Fibroblast of skin of right quadriceps (primary cell): Measurements from ENCODE around the gene ABHD17A.
"Not testable (repeated sequence)": the region's sequence is repeated elsewhere in the genome, so short reads cannot be mapped to it uniquely, and the experiment has no call there.

Experiments used
- DNase-seq: peaks from one replicate; pipeline ENCODE4 v3.0.0-alpha.2; 2013

The ABHD17A gene

GRCh38 chr19:1909761-1910080 is 24.4 kb upstream of the ABHD17A start:
- no peak for DNase-seq

DNA sequence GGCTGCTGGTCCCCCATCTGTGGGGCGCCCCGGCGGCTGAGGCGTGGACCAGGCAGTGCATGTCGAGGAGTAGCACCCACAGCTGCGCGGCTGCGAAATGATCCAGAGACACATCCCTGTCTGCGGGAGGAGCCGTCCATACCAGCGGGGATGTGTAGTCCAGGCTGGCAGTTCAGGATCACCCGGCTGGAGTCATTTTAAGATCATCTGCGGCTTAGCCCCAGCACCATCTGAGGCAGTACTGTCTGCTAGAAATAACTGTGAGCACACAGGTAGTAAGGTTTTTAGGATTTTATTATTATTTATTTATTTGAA is 23.0 kb upstream of the ABHD17A start:
- DNase-seq, result no peak

DNA sequence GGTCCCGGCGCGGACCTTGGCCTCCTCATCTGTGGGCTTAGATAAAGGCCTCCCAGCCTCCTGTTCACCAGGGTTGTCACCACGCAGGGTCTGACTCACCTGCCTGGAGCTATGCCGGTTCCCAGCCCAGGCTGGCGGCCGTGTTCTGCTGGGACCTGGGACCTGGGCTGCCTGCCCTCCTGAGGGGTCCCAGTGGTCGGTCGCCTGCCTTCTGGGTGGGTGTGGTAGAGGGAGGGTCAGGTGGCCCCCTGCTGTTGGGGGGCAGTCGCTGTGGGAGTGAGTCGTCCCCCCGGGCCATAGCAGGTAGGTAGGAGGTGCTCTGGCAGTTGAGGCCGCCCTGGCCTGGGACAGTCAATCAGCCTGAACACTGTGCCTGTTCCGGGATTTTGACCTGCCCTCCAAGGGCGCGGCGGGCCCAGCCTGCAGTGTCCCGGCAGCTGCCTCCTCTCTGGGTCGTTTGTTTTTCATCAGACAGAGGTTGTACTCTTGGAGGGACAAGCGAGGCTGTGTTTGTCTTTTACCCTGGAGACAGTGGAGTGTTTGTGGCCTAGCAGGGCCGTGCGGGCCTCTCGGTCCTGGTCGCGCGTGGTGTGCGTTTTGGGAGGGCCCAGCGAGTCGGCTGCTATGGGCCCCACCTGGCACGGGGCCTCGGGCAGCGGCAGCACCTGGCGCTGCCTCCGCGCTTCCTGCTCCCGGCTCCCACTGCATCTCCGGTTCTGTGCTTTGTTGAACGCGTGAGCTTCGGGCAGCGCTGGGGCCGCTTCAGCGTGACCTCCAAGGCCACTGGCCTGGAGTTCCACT is 22.5 kb upstream of the ABHD17A start:
- DNase-seq, result no peak

DNA sequence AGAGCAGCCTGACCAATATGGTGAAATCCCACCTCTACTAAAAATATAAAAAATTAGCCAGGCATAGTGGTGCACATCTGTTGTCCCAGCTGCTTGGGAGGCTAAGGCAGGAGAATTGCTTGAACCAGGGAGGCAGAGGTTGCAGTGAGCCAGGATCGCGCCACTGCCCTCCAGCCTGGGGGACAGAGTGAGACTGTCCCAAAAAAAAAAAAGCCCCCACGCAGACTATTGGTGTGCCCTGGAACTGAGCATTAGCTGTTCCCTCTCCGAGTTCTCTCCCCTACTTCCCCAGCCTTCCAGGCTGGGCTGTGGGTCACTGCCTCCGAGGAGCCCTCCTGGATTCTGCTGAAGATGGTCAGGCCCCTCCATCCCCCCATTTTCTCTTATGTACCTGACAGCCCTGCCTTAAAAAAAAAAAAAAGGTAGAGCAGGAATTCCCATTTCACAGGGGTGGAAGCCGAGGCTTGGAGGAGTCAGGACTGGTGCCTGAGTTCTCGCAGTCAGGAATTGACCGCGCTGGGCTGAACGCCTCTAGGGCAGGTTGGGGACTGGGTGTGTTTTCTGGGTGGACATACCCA is 21.8 kb upstream of the ABHD17A start:
- DNase-seq, result no peak

- no peak for DNase-seq
Measured at GRCh38 chr19:1905863-1906375, 20.6 kb upstream of the ABHD17A start.

DNA sequence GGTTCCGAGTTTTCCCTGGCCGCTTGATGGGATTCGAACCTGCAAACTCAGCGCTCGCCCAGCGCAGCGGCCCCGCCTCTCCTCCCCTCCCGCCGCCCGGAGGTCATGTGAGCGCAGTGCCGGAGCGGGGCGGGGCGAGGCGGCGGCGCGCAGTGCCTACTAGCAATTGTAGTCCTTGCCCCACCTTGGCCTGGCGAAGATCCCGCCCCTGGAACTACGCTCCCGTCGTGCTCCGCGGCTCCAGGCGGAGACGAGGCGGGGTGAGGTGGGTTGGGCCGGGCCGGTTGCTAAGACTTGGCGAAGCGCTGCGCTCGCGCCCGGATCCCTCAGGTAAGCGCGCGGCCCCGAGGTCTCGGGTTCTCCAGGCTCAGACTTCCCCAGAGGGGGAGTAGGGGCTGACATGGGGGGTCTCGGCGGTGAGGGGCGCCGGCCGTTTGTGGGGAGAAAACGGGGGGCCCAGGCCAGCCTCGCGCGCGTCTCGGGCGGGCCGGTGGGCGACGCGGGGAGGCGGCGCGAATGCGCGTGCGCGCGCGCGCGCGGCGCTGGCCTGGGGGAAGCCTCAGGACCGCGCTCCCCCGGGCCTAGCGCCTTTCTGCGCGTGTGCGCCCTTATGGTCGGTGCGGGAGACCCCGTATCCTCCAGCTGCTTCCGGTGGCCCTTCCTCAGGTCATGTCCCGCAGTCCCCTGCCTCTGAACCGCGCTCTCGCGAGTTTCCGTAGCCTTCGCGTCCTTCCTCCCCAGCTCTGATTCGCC is 20.0 kb upstream of the ABHD17A start, which contains the start of the genes ADAT3 and SCAMP4:
Gene ADAT3 (plus strand): TSS at position 290 of the 753 bp plus-strand sequence. CDS start 6,649 bp downstream, outside the sequence.
Gene SCAMP4 (plus strand): TSS at position 290 of the 753 bp plus-strand sequence. CDS start 9,621 bp downstream, outside the sequence.
- peak; percentile 99 for DNase-seq

- DNase-seq, result no peak
Measured at GRCh38 chr19:1904860-1905109, 19.5 kb upstream of the ABHD17A start.

DNA sequence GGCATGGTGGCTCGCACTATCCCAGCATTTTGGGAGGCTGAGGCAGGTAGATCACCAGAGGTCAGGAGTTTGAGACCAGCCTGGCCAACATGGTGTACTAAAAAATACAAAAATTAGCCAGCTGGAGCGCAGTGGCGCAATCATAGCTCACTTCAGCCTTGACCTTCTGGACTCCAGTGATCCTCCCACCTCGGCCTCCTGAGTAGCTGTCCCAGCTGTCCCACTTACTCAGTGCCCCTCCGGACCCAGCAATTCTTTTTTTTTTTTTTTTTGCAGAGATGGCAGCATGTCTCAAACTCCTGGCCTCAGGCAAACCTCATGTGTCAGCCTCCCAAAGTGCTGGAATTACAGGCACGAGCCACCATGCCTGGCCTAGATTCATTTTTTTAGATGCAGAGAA is 17.6 kb upstream of the ABHD17A start:
- no peak for DNase-seq

DNA sequence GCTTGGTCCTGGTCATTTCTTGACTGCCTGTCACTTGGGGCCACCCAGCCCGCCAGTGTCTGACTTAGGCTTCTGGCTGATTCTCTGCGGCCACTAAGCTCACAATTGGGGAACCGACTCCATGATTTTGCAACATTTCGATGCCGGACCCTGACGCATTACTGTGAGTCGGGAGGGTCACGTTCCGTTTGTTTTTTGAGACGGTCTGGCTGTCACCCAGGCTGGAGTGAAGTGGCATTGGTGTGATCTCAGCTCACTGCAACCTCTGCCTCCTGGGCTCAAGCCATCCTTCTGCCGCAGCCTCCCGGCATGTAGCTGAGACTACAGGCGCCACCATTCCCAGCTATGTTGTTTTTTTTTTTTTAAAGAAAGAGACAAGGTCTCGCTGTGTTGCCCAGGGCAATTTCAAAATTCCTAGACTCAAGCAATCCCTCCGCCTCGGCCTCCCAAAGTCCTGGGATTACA is 16.7 kb upstream of the ABHD17A start:
- DNase-seq, result no peak

DNA sequence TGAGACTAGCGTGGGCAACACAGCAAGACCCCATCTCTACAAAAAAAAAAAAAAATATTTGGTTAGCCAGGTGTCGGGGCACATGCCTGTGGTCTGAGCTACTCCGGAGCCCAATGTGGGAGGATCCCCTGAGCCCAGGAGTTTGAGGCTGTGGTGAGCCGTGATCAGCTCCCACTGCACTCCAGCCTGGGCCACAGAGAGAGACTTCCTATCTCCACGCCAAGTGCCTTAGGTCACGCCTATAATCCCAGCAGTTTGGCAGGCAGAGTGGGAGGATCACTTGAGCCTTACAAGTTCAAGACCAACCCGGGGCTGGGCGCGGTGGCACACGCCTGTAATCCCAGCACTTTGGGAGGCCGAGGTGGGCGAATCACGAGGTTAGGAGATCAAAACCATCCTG is 11.2 kb upstream of the ABHD17A start:
- DNase-seq, result no peak

DNA sequence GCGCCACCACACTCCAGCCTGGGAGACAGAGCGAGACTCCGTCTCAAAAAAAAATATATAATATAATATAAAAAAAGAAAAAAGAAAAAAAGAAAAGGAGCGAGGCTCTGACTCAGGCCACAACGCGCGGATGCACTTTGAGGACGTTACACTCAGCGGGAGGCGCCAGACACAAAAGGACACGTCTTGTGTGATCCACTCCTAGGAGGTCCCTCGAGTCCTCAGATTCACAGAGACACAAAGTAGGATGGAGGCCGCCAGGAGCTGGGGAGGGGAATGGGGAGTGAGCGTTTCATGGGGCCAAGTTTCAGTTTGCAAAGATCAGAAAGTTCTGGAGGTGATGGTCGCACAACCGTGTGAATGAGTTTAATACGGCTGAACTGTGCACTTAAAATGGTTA is 8.5 kb upstream of the ABHD17A start:
- no peak for DNase-seq

GRCh38 chr19:1889907-1890306 is 4.6 kb upstream of the ABHD17A start:
- no peak for DNase-seq

GRCh38 chr19:1888385-1888784 is 3.1 kb upstream of the ABHD17A start:
- DNase-seq, result no peak

- DNase-seq, result not testable (repeated sequence)
Measured at GRCh38 chr19:1886360-1886759, 1.1 kb upstream of the ABHD17A start.

- DNase-seq, result no peak
Measured at GRCh38 chr19:1884719-1885334, 469 bp downstream of the ABHD17A start.

- no peak for DNase-seq
Measured at GRCh38 chr19:1884291-1884718, 991 bp downstream of the ABHD17A start.

DNA sequence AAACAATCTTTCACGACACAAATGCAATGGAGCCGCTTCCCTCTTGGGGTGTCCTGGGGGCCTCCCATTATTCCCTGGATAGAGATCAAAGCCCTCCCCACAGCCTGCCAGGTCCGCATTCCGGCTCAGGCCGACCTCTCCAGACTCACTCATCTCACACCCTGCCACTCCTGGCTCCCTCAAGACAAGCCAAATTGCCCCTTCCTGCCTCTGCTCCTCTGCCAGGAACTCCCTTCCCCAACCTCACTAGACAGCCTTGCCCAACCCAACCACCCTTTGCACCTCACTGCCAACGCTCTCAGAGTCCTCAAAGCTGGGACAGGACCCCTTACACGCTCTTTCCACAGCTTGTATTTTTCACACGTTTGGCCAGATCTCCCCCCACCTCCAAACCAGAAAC is 1.5 kb downstream of the ABHD17A start:
- DNase-seq, result no peak

DNA sequence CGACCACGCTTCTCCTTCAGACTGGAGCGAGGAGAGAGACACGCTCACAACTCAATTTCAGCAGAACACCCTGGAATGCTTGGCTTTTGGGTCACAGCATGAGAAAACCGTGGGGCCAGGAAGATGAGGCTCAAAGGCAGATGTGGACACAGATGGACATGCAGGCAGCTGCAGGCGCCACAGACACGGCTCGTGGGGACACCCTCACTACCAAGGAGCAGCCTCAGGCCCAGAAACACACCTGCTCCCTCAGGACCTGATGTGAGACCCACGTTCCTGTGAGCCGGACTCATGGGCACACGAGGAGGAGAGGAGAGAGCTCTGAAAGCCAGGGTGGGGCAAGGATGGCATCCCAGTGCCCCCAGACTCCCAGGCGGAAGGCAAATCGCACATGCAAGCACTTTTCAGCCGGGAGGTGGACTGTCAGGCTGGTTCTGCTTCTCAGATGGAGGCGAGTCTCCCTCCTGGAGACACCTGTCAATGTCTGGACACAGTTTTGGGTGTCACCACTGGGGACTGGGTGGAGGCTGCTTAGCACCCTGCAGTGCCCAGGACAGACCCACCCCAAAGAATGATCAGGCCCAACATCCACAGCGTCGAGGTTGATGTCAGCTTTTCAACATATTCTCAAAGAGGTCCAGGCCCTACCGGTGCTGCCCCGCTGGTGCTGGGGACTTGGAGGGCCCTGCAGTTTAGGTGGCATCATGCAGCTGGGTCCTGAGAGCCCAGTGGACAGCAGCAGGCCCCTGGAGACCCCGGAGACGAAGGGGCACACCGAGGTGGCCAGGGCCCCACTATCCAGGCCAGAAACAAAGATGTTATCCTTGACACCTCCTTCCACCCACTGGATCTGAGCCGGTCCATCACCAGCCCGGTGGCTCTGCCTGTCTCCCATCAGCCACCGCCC is 2.3 kb downstream of the ABHD17A start:
- no peak for DNase-seq

GRCh38 chr19:1882089-1882785 is 3.1 kb downstream of the ABHD17A start:
- DNase-seq, result no peak

DNA sequence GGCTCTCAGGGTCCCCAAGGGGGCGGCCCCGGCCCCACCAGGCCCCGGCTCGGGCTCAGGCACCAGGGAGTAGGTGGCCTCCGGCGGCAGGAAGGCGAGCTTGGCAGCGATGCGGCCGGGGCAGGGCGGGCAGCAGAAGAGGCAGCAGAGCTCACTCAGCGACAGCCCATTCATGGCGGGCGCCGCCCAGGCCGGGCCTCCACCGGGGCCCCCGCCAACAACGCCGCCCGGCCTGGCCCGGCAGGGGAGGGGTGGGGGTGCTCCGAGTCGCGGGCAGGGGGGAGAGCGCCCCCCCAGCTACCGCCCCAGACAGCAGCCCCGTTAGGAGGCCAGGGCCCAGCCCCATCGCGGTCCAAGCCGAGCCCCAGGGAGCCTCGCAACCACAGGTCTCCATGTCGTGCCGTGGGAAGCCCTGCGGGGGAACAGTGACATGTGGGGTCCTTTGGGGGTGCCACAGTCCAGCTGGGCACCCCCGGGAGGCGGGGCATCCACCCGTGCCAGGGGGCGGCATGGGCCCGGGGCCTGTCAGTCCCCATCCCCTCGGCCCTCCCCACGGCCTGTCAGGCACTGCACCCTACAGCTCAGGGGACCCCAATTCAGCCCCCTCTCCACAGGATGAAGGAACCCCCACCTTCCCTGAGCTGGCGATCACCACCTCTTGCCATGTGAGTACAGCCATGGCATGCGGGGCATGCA is 3.8 kb downstream of the ABHD17A start:
- not testable (repeated sequence) for DNase-seq
